ENCODE results near the gene MPEG1.

Gene MPEG1

DNA sequence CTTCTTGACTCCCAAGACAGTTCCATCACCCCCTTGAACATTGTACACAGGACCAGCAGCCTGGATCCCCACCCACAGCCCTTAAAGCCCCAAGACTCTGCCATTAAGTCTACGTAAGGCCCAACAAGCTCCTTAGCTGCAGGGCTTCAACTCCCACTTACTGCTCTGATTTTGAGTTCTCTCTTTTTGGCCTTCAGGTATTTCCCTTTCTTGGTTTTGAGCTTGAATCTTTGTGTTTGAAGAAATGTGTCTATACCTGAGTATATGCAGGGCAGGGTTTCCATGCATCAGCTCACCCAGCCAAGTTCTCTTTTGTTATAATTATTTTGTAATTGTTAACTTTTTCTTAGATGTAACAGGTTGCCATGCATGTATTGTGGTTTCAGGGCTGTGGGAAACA is 10.4 kb upstream of the MPEG1 start:
- DNase-seq (no peak), ATAC-seq (ENCODE audit: insufficient read depth, low read depth) (no peak)
- Histone ChIP-seq H3K9me3 (ENCODE audit: insufficient read depth, low read length, severe bottlenecking) (no peaks in the 10 kb centered on the region), H3K4me2 (ENCODE audit: insufficient read depth, low read length) (no peak overlapping the region), H2AFZ (ENCODE audit: low read depth, low read length) (no peak overlapping the region), H3K4me3 (ENCODE audit: low read depth in 1 of 2, low read length in 2 of 2) (no peak overlapping the region), H3K27me3 (ENCODE audit: insufficient read depth, low read length, poor library complexity) (no peaks in the 10 kb centered on the region), H3K9ac (ENCODE audit: low read depth, low read length) (no peak overlapping the region), H3K4me1 (ENCODE audit: insufficient read depth, low read length) (no peaks in the 10 kb centered on the region), H3K27ac (ENCODE audit: low read length) (no peak overlapping the region), H3K79me2 (ENCODE audit: insufficient read depth, low read length) (no peaks in the 10 kb centered on the region), H3K36me3 (ENCODE audit: insufficient read depth, low read length) (no peaks in the 10 kb centered on the region), H4K20me1 (ENCODE audit: insufficient read depth, low read length) (no peaks in the 10 kb centered on the region)
- no peak for TF ChIP-seq EZH2 (IDR thresholded peaks at IDR 0.05; ENCODE audit: borderline replicate concordance, low read depth, low read length, severe bottlenecking)
- TF ChIP-seq, protein P1, sequence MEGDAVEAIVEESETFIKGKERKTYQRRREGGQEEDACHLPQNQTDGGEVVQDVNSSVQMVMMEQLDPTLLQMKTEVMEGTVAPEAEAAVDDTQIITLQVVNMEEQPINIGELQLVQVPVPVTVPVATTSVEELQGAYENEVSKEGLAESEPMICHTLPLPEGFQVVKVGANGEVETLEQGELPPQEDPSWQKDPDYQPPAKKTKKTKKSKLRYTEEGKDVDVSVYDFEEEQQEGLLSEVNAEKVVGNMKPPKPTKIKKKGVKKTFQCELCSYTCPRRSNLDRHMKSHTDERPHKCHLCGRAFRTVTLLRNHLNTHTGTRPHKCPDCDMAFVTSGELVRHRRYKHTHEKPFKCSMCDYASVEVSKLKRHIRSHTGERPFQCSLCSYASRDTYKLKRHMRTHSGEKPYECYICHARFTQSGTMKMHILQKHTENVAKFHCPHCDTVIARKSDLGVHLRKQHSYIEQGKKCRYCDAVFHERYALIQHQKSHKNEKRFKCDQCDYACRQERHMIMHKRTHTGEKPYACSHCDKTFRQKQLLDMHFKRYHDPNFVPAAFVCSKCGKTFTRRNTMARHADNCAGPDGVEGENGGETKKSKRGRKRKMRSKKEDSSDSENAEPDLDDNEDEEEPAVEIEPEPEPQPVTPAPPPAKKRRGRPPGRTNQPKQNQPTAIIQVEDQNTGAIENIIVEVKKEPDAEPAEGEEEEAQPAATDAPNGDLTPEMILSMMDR (IDR thresholded peaks at IDR 0.05; ENCODE audit: borderline replicate concordance, extremely low read depth, low read length, poor library complexity, severe bottlenecking), result no peak

DNA sequence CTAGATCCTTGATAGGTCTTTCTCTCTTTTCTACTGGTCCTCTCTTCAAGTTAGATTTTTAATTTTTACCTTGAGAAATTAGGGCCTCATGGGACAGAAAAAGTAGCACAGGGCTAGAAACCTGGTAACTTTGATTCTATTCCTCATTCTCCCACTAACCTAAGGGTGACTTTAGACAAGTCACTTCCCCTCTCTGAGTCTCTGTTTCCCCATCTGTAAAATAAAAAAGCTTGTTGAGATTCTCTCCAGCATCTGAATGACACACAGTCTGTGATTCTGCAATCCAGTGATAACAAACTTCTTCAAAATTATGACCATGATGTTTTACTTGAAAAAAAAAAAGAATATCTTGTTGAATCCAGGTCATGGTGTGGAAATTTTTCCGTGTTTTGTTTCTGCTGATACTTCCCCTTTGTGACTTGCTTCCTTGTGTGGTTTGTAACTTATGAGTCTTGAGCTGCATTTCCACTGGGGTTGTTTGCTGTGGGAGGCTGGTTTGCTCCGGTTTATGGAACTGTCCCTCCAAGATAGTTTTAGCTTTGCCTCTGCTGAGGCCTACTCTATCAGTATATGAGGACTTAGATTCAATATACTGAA is 9.8 kb upstream of the MPEG1 start:
- Histone ChIP-seq H3K4me2 (ENCODE audit: insufficient read depth, low read length) (no peak overlapping the region), H3K4me3 (ENCODE audit: low read depth in 1 of 2, low read length in 2 of 2) (no peak overlapping the region), H2AFZ (ENCODE audit: low read depth, low read length) (no peak overlapping the region), H3K9me3 (ENCODE audit: insufficient read depth, low read length, severe bottlenecking) (no peaks in the 10 kb centered on the region), H4K20me1 (ENCODE audit: insufficient read depth, low read length) (no peaks in the 10 kb centered on the region), H3K36me3 (ENCODE audit: insufficient read depth, low read length) (no peaks in the 10 kb centered on the region), H3K27ac (ENCODE audit: low read length) (no peak overlapping the region), H3K27me3 (ENCODE audit: insufficient read depth, low read length, poor library complexity) (no peaks in the 10 kb centered on the region), H3K9ac (ENCODE audit: low read depth, low read length) (no peak overlapping the region), H3K79me2 (ENCODE audit: insufficient read depth, low read length) (no peaks in the 10 kb centered on the region), H3K4me1 (ENCODE audit: insufficient read depth, low read length) (no peaks in the 10 kb centered on the region)
- no peak for ATAC-seq (ENCODE audit: insufficient read depth, low read depth)
- TF ChIP-seq EZH2 (IDR thresholded peaks at IDR 0.05; ENCODE audit: borderline replicate concordance, low read depth, low read length, severe bottlenecking), result no peak
- TF ChIP-seq, protein P1 (IDR thresholded peaks at IDR 0.05; ENCODE audit: borderline replicate concordance, extremely low read depth, low read length, poor library complexity, severe bottlenecking), result no peak
- no peak for DNase-seq

DNA sequence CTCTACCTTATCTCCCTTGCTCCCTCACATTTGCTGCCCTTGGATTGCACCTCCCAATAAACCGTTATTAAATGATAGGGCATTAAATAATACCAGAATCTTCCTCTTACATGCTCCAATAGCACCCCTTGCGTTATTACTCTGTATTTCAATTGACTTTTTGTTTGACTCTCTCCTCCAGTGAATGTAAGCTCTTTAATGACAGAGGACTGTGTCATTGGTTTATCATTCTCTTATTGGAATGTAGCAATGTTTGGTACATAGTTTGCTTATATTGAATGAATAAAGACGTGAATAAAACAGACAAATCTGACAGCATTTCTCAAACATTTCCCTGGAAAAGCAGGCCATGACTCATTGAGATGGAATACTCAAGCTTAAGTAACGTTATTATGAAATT is 8.7 kb upstream of the MPEG1 start:
- no peak overlapping the region for H3K9ac ChIP-seq (ENCODE audit: low read depth, low read length)
- H3K27me3 ChIP-seq (ENCODE audit: insufficient read depth, low read length, poor library complexity), result no peaks in the 10 kb centered on the region
- H2AFZ ChIP-seq (ENCODE audit: low read depth, low read length), result no peak overlapping the region
- TF ChIP-seq EZH2 (IDR thresholded peaks at IDR 0.05; ENCODE audit: borderline replicate concordance, low read depth, low read length, severe bottlenecking), result no peak
- TF ChIP-seq, protein P1 (IDR thresholded peaks at IDR 0.05; ENCODE audit: borderline replicate concordance, extremely low read depth, low read length, poor library complexity, severe bottlenecking), result no peak
- no peak overlapping the region for H3K4me2 ChIP-seq (ENCODE audit: insufficient read depth, low read length)
- no peaks in the 10 kb centered on the region for H3K79me2 ChIP-seq (ENCODE audit: insufficient read depth, low read length)
- no peaks in the 10 kb centered on the region for H4K20me1 ChIP-seq (ENCODE audit: insufficient read depth, low read length)
- peaks cover 6% of the 10 kb centered on the region for H3K4me1 ChIP-seq (ENCODE audit: insufficient read depth, low read length)
- no peak overlapping the region for H3K4me3 ChIP-seq (ENCODE audit: low read depth in 1 of 2, low read length in 2 of 2)
- no peak for DNase-seq
- no peak overlapping the region for H3K27ac ChIP-seq (ENCODE audit: low read length)
- H3K36me3 ChIP-seq (ENCODE audit: insufficient read depth, low read length), result no peaks in the 10 kb centered on the region
- H3K9me3 ChIP-seq (ENCODE audit: insufficient read depth, low read length, severe bottlenecking), result no peaks in the 10 kb centered on the region
- no peak for ATAC-seq (ENCODE audit: insufficient read depth, low read depth)

Measured in DND-41 (cell line).